Fibroblast of the aortic adventitia (primary cell): Measurements from ENCODE around the gene ADGRL4. TPM values are rescaled to one million over a fixed set of nuclear protein-coding genes. Genes with fewer than 3 reads are reported as not detected.

Experiments used
- DNase-seq: peaks from one replicate; pipeline ENCODE4 v3.0.0-alpha.2; 2010; ENCODE audit warnings: low read depth
- H3K4me3 ChIP-seq: 2 replicates; pipeline ENCODE4 v1.5.1; 2011; ENCODE audit warnings: low read depth, mild to moderate bottlenecking, control low read depth, low read length, moderate library complexity
- CTCF ChIP-seq: IDR thresholded peaks from 2 replicates; pipeline ENCODE4 v1.5.1; 2011; ENCODE audit warnings: mild to moderate bottlenecking, low read length, control low read depth, inconsistent platforms; ENCODE audit not compliant: insufficient read depth
- total RNA-seq: library from RNA; depleted of rRNA; stranded (reverse); fragments of >200 nt; gene quantifications from 2 replicates; pipeline ENCODE4 v1.2.3, GENCODE V29; 2012; ENCODE audit warnings: low replicate concordance

The ADGRL4 gene
- total RNA-seq, 1 donor: 139 TPM

GRCh38 chr1:78854556-78854955 lies 152.0 kb downstream of the ADGRL4 start:
- H3K4me3 ChIP-seq: no peak overlapping the region
- DNase-seq: no peak
- TF ChIP-seq CTCF: no peak

GRCh38 chr1:78843546-78843945 lies 163.0 kb downstream of the ADGRL4 start:
- peak; percentile 57 for DNase-seq
- no peak for TF ChIP-seq CTCF
- H3K4me3 ChIP-seq: no peak overlapping the region

- H3K4me3 ChIP-seq: no peak overlapping the region
- no peak for TF ChIP-seq CTCF
- no peak for DNase-seq
Measured at GRCh38 chr1:78843111-78843510, 163.4 kb downstream of the ADGRL4 start.

- DNase-seq: peak; percentile 81
- H3K4me3 ChIP-seq: peak overlapping the region; percentile 15
- TF ChIP-seq CTCF: no peak
Measured at GRCh38 chr1:78840453-78841271, 165.9 kb downstream of the ADGRL4 start.
